ENCODE results near the gene CCDC92B.

DNA sequence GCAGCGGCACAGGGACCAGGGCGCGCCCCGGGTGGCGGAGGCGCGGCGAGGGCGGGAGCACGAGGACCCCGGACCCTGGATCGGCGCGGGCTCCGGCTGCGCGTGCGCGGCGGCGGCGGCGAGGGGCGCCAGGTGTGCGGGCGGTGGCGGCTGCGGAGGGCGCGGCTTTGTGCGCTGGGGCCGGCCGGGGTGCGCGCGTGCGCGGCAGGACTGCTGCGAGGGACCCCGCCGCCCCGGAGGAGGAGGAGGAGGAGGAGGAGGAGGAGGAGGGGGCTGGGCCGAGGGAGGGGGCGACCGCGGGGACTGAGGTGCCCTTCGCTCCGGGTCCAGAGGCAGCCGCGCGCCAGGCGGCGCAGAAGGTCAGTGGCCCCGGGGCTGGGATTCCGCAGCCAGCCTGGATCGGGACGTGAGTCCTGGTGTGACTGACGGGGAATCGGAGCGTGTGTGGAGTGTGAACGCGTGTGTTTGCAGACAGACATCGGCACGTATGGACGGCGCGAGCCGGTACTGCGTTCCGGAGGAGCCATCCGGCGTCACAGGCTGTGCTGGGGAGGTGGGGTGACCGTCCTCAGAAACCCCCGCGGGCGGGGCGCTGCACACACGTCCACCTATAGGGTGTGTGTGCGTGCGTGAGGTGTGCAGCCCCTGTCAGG is 27.3 kb upstream of the CCDC92B start:
- TF ChIP-seq POLR2A (IDR thresholded peaks at IDR 0.05; ENCODE audit: low read length) = no peak
- no peak for TF ChIP-seq GATA1 (IDR thresholded peaks at IDR 0.05; ENCODE audit: low read depth, low read length)

Data from erythroblast (primary cell).